Measurements from ENCODE around the gene ABHD4. TPM values are rescaled to one million over a fixed set of nuclear protein-coding genes. Genes with fewer than 3 reads are reported as not detected.
A peak's percentile ranks its signal among the peaks of the same experiment; 100 is the strongest.
"Not testable (repeated sequence)": the region's sequence is repeated elsewhere in the genome, so short reads cannot be mapped to it uniquely, and the experiment has no call there.

The ABHD4 gene
- total RNA-seq, 6 experiments from 2014 or later, result 22.2 to 31.6 (median 27.5) TPM

GRCh38 chr14:22579236-22579635 is 18.9 kb upstream of the ABHD4 start:
- H3K27ac Mint-ChIP-seq, result peak overlapping the region; percentile 67
- DNase-seq, result no peak
- H3K4me1 Mint-ChIP-seq (ENCODE audit: low read depth), result peaks cover 39% of the 10 kb centered on the region
- H3K4me3 Mint-ChIP-seq, result no peak overlapping the region
- no peaks in the 10 kb centered on the region for H3K27me3 Mint-ChIP-seq (ENCODE audit: insufficient read depth)
- H3K36me3 Mint-ChIP-seq (ENCODE audit: low read depth), result peaks cover 8% of the 10 kb centered on the region
- no peaks in the 10 kb centered on the region for H3K9me3 Mint-ChIP-seq
- TF ChIP-seq CTCF (IDR thresholded peaks at IDR 0.05), result no peak

- no peak for DNase-seq
- Mint-ChIP-seq H3K9me3 (no peaks in the 10 kb centered on the region), H3K4me3 (no peak overlapping the region), H3K36me3 (ENCODE audit: low read depth) (peaks cover 2% of the 10 kb centered on the region), H3K27me3 (ENCODE audit: insufficient read depth) (no peaks in the 10 kb centered on the region), H3K4me1 (ENCODE audit: low read depth) (peaks cover 39% of the 10 kb centered on the region), H3K27ac (peak overlapping the region; percentile 64)
- TF ChIP-seq CTCF (IDR thresholded peaks at IDR 0.05), result no peak
These were observed 18.2 kb upstream of the ABHD4 start for GRCh38 chr14:22579881-22580280.

GRCh38 chr14:22580625-22581024 is 17.5 kb upstream of the ABHD4 start:
- Mint-ChIP-seq H3K9me3 (no peaks in the 10 kb centered on the region), H3K36me3 (ENCODE audit: low read depth) (peaks cover 7% of the 10 kb centered on the region), H3K4me3 (no peak overlapping the region), H3K4me1 (ENCODE audit: low read depth) (peaks cover 46% of the 10 kb centered on the region), H3K27ac (peak overlapping the region; percentile 38; the same call in 1 of the 2 replicates), H3K27me3 (ENCODE audit: insufficient read depth) (no peaks in the 10 kb centered on the region)
- no peak for DNase-seq
- TF ChIP-seq CTCF (IDR thresholded peaks at IDR 0.05), result no peak

GRCh38 chr14:22583994-22584393 is 14.1 kb upstream of the ABHD4 start:
- no peak for TF ChIP-seq CTCF (IDR thresholded peaks at IDR 0.05)
- no peak for DNase-seq
- H3K36me3 Mint-ChIP-seq (ENCODE audit: low read depth), result peaks cover 29% of the 10 kb centered on the region
- no peaks in the 10 kb centered on the region for H3K27me3 Mint-ChIP-seq (ENCODE audit: insufficient read depth)
- no peaks in the 10 kb centered on the region for H3K9me3 Mint-ChIP-seq
- H3K4me3 Mint-ChIP-seq, result no peak overlapping the region
- H3K27ac Mint-ChIP-seq, result peak overlapping the region; percentile 10
- peaks cover 56% of the 10 kb centered on the region for H3K4me1 Mint-ChIP-seq (ENCODE audit: low read depth)

- peak overlapping the region; percentile 27; the same call in 1 of the 2 replicates for H3K27ac Mint-ChIP-seq
- peak overlapping the region; percentile 96 for H3K4me3 Mint-ChIP-seq
These were observed 10.9 kb upstream of the ABHD4 start for GRCh38 chr14:22587247-22587646.

GRCh38 chr14:22587677-22588422 is 10.2 kb upstream of the ABHD4 start:
- DNase-seq; H3K9me3 Mint-ChIP-seq; H3K27me3 Mint-ChIP-seq (ENCODE audit: insufficient read depth): not testable (repeated sequence)
- peak overlapping the region; percentile 100 for H3K27ac Mint-ChIP-seq
- peaks cover 54% of the 10 kb centered on the region for H3K4me1 Mint-ChIP-seq (ENCODE audit: low read depth)
- H3K4me3 Mint-ChIP-seq, result peak overlapping the region; percentile 96
- H3K36me3 Mint-ChIP-seq (ENCODE audit: low read depth), result peaks cover 30% of the 10 kb centered on the region

More at GRCh38 chr14:22587247-22587646, 10.9 kb upstream of the ABHD4 start:
- H3K9me3 Mint-ChIP-seq, result no peaks in the 10 kb centered on the region
- H3K27me3 Mint-ChIP-seq (ENCODE audit: insufficient read depth), result no peaks in the 10 kb centered on the region
- DNase-seq, result no peak
- H3K36me3 Mint-ChIP-seq (ENCODE audit: low read depth), result peaks cover 30% of the 10 kb centered on the region
- TF ChIP-seq CTCF (IDR thresholded peaks at IDR 0.05), result no peak
- H3K4me1 Mint-ChIP-seq (ENCODE audit: low read depth), result peaks cover 56% of the 10 kb centered on the region
